Vagina (tissue), 2 donors: ENCODE results near the gene RNF214.

Experiments used
- CTCF ChIP-seq, 3 experiments: fragments of 450-650 bp in 2 of 3; fragments of 200-600 bp in 1 of 3; sonication (generic) in 1 of 3; IDR thresholded peaks; one replicate each; pipeline ENCODE4 v1.5.1; 2017 to 2019; ENCODE audit warnings: antibody characterized with exemption in 3 of 3, mild to moderate bottlenecking in 2 of 3, moderate library complexity in 2 of 3
- POLR2A ChIP-seq, 2 donors: fragments of 450-650 bp; IDR thresholded peaks; one replicate each; pipeline ENCODE4 v1.6.1; 2017; ENCODE audit warnings: antibody characterized with exemption in 2 of 2, mild to moderate bottlenecking in 2 of 2, moderate library complexity in 2 of 2
- POLR2AphosphoS5 ChIP-seq, 2 donors: sonication (generic); formaldehyde crosslinking; IDR thresholded peaks; one replicate each; pipeline ENCODE4 v1.9.0; 2017; ENCODE audit warnings: antibody characterized with exemption in 2 of 2, mild to moderate bottlenecking in 2 of 2, low read depth in 1 of 2; ENCODE audit not compliant: insufficient read depth in 1 of 2

- TF ChIP-seq CTCF (IDR thresholded peaks at IDR 0.05), result no peak
- no peak for TF ChIP-seq POLR2A (IDR thresholded peaks at IDR 0.05)
- no peak for TF ChIP-seq POLR2AphosphoS5 (IDR thresholded peaks at IDR 0.05; ENCODE audit: insufficient read depth in 1 of 2, low read depth in 1 of 2)
Measured at GRCh38 chr11:117335399-117335798, 102.9 kb downstream of the RNF214 start.
